ENCODE results near the gene PSRC1.
"Not testable (repeated sequence)": the region's sequence is repeated elsewhere in the genome, so short reads cannot be mapped to it uniquely, and the experiment has no call there.

Gene PSRC1

DNA sequence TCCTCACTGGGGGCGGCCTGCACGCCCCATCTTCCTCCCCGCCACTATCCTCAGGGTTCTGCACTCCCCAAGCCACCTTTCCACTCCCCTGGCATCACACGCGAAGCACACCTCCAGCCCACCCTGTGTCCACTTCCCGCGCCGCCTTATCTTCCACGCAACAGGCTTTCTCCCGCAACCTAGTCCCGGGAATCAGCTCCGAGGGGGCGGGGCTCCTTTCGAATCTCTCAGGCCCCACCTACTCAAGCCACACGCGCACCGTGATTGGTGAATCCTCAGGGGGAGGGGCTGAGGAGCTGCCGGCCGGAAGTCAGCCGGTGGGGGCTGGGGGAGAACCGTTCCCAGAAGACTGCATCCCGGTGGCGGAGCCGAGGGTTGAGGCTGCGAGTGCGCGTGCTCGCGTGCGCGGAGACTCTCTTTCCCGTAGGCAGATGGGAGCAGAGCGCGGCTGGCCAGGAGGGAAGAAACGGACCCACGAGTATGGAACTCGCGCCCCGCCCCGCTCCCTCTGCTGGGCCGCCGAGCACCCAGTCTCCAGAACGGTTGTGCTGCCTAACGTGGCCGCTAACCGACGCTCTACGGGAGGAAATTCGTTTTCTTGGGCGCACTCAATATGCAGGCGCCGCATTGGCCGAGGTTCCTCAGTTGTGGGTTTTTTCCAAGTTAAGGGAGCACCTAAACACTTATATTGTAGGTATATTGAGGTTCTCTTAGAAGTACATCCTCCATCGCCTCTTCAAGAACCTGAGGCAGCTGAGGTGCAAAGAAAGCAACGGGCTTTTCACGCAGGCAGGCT lies at the start of gene PSRC1:
PSRC1 (minus strand) TSS at position 194 of the 796 bp plus-strand sequence.
- H3K27ac Mint-ChIP-seq: peak within 1 kb of the TSS; percentile 86
- H3K4me3 Mint-ChIP-seq: peak within 1 kb of the TSS; percentile 100
- H3K36me3 Mint-ChIP-seq (ENCODE audit: low read depth): peaks cover 15% of the 10 kb centered on the region
- H3K27me3 Mint-ChIP-seq (ENCODE audit: low read depth): peaks cover 4% of the 10 kb centered on the region
- no peaks in the 10 kb centered on the region for H3K9me3 Mint-ChIP-seq
- peaks cover 27% of the 10 kb centered on the region for H3K4me1 Mint-ChIP-seq (ENCODE audit: low read depth)
- peak; percentile 89 for DNase-seq (ENCODE audit: low spot score)

DNA sequence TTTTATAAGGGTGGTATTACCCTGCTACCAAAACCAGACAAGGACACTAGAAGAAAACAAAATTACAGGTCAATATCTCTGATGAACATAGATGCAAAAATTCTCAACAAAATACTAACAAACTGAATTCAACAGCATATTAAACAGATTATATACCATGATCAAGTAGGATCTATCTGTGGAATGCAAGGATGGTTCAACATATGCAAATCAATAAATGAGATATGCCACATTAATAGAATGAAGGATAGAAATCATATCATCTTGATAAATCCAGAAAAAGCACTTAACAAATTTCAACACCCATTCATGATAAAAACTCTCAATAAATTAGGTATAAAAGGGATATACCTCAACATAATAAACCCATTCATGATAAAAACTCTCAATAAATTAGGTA lies 48.2 kb upstream of the PSRC1 start:
- H3K4me1 Mint-ChIP-seq (ENCODE audit: low read depth): no peaks in the 10 kb centered on the region
- peaks cover 29% of the 10 kb centered on the region for H3K9me3 Mint-ChIP-seq
- peaks cover 7% of the 10 kb centered on the region for H3K36me3 Mint-ChIP-seq (ENCODE audit: low read depth)
- no peak for DNase-seq (ENCODE audit: low spot score)
- peaks cover 14% of the 10 kb centered on the region for H3K27me3 Mint-ChIP-seq (ENCODE audit: low read depth)
- H3K4me3 Mint-ChIP-seq: no peak overlapping the region
- no peak overlapping the region for H3K27ac Mint-ChIP-seq

DNA sequence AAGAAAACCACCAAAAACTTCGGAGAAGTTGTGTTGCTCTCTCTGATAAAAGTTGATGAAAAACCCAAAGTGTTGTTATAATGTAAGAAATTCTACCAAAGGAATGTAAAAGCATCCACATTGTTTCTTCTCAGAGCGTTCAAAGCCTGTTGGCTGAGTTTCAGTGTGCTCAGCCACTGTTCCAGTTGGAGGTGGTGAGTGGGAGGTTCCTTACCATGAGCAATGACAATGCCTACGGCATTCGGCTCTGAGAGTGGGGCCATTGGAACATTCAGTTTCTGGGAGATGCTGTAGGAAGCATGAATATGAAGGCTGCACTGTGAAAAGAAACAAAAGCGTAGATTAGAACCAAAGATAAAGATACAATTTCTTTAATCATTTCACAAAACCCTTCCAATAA lies 44.3 kb upstream of the PSRC1 start:
- Mint-ChIP-seq H3K4me3 (no peak overlapping the region), H3K4me1 (ENCODE audit: low read depth) (no peaks in the 10 kb centered on the region), H3K36me3 (ENCODE audit: low read depth) (peaks cover 7% of the 10 kb centered on the region), H3K9me3 (peaks cover 25% of the 10 kb centered on the region), H3K27ac (no peak overlapping the region), H3K27me3 (ENCODE audit: low read depth) (peaks cover 16% of the 10 kb centered on the region)
- DNase-seq (ENCODE audit: low spot score): no peak

DNA sequence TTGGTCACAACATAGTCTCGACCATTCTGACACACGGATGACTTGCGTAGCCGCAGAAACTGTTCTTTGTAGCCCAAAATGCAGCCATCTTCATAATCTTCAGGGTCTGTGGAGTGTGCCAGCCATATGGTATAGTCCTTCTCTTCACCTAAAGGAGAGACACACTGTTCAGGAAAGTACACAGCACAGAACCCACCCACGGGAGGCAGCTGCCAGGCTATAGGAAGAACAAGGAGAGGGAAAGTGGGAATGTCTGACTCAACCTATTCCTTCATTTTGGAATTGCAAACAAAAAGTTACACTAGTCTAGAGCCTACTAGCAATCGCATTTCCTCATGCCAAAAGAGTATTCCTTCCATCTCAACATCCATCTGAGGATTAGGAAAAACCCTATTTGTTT lies 40.0 kb upstream of the PSRC1 start:
- H3K27ac Mint-ChIP-seq: no peak overlapping the region
- H3K4me1 Mint-ChIP-seq (ENCODE audit: low read depth): no peaks in the 10 kb centered on the region
- no peaks in the 10 kb centered on the region for H3K36me3 Mint-ChIP-seq (ENCODE audit: low read depth)
- H3K9me3 Mint-ChIP-seq: no peaks in the 10 kb centered on the region
- peaks cover 10% of the 10 kb centered on the region for H3K27me3 Mint-ChIP-seq (ENCODE audit: low read depth)
- no peak overlapping the region for H3K4me3 Mint-ChIP-seq
- DNase-seq (ENCODE audit: low spot score): no peak

DNA sequence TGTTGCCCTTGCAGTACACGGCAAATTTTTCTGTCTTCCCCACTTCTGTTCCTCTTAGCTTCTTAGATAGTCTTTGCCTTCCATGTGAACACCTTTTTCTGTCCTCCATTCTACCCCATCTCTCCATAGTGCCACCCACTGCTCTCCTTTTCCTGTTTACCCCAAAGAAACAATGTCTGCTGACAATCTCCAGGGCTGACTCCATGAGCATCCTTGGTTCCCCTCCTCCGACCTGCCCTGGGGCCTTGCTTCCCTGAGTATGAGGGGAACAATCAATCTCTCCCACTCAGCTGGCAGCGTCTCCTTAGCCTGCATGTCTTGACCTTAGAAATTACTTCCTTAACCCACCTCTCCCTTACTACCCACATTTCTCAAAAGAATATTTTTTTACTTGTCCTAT lies 36.2 kb upstream of the PSRC1 start:
- no peak for DNase-seq (ENCODE audit: low spot score)
- Mint-ChIP-seq H3K4me3 (no peak overlapping the region), H3K36me3 (ENCODE audit: low read depth) (no peaks in the 10 kb centered on the region), H3K27me3 (ENCODE audit: low read depth) (peaks cover 15% of the 10 kb centered on the region), H3K27ac (no peak overlapping the region), H3K4me1 (ENCODE audit: low read depth) (no peaks in the 10 kb centered on the region), H3K9me3 (no peaks in the 10 kb centered on the region)

DNA sequence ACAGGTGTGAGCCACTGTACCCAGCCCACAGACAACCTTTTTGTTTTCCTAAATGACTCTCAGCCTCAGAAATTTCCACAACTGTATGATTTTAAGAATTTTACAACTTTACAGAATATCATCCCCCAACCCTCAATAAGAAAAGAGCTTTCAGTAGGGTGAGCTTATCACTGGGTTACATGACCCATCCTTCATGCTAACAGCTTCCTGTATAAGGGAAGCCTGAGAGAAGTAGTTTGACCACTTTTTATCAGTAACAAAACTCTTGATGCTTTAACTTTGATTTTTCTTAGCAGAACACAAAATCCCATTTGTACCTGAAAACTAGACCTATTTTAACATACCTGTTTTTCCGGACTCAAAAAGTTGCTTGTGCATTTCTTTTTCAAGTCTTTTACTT lies 33.6 kb upstream of the PSRC1 start:
- Mint-ChIP-seq H3K4me1 (ENCODE audit: low read depth) (no peaks in the 10 kb centered on the region), H3K36me3 (ENCODE audit: low read depth) (no peaks in the 10 kb centered on the region), H3K9me3 (no peaks in the 10 kb centered on the region), H3K4me3 (no peak overlapping the region), H3K27ac (no peak overlapping the region), H3K27me3 (ENCODE audit: low read depth) (peaks cover 15% of the 10 kb centered on the region)
- no peak for DNase-seq (ENCODE audit: low spot score)

DNA sequence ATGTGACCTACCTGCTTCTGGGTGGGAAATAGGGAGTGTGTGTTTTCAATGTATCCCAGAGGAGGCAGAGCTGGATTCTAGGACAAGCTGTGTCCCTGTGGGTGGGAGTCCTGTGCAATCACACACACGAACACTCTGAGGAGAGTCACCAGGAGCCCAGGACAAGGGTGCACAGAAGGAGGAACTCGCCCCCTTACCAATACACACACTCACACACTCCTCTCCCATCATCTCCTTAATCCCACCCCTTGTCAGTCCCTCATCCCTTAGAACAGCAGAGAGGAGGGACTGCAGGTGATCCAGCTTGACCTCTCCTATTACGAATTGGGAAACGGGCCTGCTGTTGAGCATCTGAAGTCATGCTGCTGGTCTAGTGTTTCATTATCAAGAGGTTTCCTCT lies 32.3 kb upstream of the PSRC1 start:
- no peak overlapping the region for H3K4me3 Mint-ChIP-seq
- DNase-seq (ENCODE audit: low spot score): no peak
- H3K27ac Mint-ChIP-seq: no peak overlapping the region
- no peaks in the 10 kb centered on the region for H3K9me3 Mint-ChIP-seq
- H3K4me1 Mint-ChIP-seq (ENCODE audit: low read depth): no peaks in the 10 kb centered on the region
- H3K36me3 Mint-ChIP-seq (ENCODE audit: low read depth): no peaks in the 10 kb centered on the region
- peaks cover 12% of the 10 kb centered on the region for H3K27me3 Mint-ChIP-seq (ENCODE audit: low read depth)

DNA sequence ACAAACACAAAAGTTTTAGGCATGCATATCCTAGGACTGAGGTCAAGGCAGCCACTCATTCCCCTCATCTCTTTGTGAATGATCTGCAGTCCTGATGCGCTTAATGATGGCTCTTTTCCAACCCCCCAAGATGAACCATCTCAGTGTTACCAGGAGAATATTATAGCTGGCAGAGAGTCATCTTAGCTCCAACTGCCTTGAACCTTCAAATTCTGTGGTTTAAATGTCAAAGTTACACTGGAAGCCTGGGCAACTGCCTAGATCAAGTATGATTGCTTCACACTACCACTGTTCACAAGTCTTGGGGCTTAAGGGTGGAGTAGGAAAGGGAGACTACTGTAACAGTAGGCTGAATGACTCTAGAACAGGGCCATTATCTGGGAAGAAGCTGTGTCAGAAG lies 31.9 kb upstream of the PSRC1 start:
- Mint-ChIP-seq H3K27me3 (ENCODE audit: low read depth) (peaks cover 10% of the 10 kb centered on the region), H3K27ac (no peak overlapping the region), H3K4me1 (ENCODE audit: low read depth) (no peaks in the 10 kb centered on the region), H3K9me3 (no peaks in the 10 kb centered on the region), H3K4me3 (no peak overlapping the region), H3K36me3 (ENCODE audit: low read depth) (no peaks in the 10 kb centered on the region)
- DNase-seq (ENCODE audit: low spot score): no peak

DNA sequence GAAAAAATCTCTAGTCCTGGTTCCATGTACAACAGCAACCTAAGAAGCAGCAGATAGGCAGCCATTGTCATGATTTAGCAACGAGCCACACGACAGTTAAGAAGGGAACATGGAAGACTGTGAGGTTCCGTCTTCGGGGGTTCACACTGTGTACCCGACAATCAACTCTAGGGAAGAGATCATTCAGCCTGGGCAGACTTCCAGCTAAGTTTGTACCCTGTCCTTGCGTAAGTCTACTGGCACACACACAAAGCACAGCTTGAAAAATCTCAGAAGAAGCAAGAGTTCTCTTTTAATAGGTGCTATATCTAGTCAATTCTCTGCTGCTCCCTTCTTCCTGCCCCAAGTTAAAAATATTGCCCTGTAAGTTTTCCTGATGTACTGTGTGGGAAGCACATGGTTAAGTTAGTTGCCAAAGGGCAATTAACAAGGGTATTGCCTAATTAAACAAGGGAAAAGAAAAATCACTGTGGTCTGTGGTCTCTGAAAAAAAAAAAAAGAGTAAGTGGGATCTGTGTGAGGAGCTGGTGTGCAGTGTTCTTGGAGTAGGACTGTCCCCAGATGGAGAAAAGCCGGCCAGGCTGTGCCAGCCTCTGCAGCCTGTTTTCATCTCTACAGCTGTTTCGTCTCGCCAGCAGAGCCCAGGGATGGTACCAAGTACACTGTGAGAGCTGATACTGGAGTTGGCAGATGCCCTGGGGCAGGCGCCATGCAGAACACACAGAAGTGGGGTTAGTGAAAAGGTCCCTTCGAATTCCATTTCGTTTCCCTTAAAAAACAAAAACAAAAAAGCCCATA lies 30.2 kb upstream of the PSRC1 start:
- DNase-seq (ENCODE audit: low spot score): no peak
- Mint-ChIP-seq H3K9me3 (no peaks in the 10 kb centered on the region), H3K27me3 (ENCODE audit: low read depth) (peaks cover 17% of the 10 kb centered on the region), H3K4me1 (ENCODE audit: low read depth) (no peaks in the 10 kb centered on the region), H3K4me3 (no peak overlapping the region), H3K27ac (no peak overlapping the region), H3K36me3 (ENCODE audit: low read depth) (no peaks in the 10 kb centered on the region)

DNA sequence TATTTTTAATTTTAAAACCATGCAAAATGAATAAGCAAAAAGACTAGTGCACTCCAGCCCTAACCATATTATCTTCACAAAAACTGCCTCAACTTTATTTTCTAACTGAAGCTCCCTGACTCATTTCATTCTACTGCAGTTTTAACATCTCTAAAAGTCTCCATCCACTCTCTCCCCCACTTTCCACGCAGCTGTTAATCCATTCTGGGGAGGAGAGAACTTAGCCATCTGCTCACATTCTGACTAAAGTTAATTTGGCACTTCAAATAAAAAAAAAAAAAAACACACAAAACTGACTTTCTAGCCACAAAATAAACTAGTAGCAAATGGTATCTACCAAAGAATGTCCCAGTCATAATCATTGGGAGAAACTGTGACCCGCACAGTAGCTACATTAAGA lies 29.3 kb upstream of the PSRC1 start:
- H3K4me3 Mint-ChIP-seq: no peak overlapping the region
- peaks cover 17% of the 10 kb centered on the region for H3K27me3 Mint-ChIP-seq (ENCODE audit: low read depth)
- DNase-seq (ENCODE audit: low spot score): no peak

DNA sequence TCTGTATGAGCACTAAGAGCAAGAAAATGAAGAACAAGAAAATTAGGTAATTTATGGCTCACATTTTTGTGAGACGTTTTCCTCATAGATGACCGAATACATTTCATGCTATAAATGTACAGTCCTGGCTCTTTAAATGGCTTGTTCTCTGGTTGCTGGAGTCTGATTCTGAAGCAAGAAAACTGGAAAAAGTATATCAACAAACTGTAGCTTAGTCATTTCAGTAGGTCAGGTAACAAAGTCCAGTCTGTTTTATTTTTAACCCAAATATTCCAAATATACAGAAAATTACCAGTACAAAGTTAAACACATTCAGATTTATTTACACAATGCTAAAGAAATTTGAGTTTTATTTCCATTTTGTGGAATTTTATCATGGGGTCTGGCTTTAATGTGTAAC lies 26.4 kb upstream of the PSRC1 start:
- H3K4me3 Mint-ChIP-seq: no peak overlapping the region
- H3K27ac Mint-ChIP-seq: no peak overlapping the region
- no peaks in the 10 kb centered on the region for H3K9me3 Mint-ChIP-seq
- no peaks in the 10 kb centered on the region for H3K36me3 Mint-ChIP-seq (ENCODE audit: low read depth)
- DNase-seq (ENCODE audit: low spot score): no peak
- no peaks in the 10 kb centered on the region for H3K4me1 Mint-ChIP-seq (ENCODE audit: low read depth)
- H3K27me3 Mint-ChIP-seq (ENCODE audit: low read depth): peaks cover 14% of the 10 kb centered on the region

More for the DNA sequence above, 29.3 kb upstream of the PSRC1 start:
- no peak overlapping the region for H3K27ac Mint-ChIP-seq
- no peaks in the 10 kb centered on the region for H3K9me3 Mint-ChIP-seq
- no peaks in the 10 kb centered on the region for H3K4me1 Mint-ChIP-seq (ENCODE audit: low read depth)
- H3K36me3 Mint-ChIP-seq (ENCODE audit: low read depth): no peaks in the 10 kb centered on the region

DNA sequence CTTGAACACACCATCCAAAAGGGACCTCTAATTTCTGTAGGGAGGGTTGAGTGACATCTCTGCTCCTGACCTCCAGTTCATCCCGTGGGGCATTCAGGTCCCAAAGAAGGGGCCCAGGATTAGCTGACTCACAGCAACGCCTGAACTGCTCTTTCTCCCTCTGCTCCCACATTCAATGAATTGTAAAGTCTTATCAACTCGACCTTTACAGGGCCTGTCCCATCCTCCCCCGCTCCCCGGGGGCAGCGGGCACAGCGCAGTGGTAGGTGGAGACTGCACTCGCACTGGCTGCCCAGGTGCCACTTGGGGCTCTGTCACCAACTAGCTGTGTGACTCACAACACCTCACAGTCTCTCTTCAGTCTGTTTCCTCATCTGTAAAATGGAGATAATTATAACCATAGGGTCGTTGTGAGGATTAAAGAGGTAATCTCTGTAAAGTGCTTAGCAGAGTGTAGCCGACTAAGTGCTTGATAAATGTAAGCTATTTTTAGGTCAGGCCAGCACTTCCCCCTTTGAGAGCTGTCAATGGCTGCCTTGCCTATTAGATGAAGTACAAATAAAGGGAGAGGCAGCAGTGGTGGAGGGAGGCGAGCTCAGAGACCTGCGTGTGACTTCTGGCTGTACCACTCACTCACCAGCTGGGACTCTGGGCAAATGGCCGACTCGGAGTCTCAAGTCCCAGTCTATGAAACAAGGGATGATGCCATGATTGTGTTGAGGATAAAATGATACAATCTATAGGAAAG lies 24.5 kb upstream of the PSRC1 start:
- Mint-ChIP-seq H3K4me1 (ENCODE audit: low read depth) (no peaks in the 10 kb centered on the region), H3K9me3 (no peaks in the 10 kb centered on the region), H3K36me3 (ENCODE audit: low read depth) (no peaks in the 10 kb centered on the region), H3K27me3 (ENCODE audit: low read depth) (peaks cover 12% of the 10 kb centered on the region), H3K27ac (no peak overlapping the region), H3K4me3 (no peak overlapping the region)
- no peak for DNase-seq (ENCODE audit: low spot score)

DNA sequence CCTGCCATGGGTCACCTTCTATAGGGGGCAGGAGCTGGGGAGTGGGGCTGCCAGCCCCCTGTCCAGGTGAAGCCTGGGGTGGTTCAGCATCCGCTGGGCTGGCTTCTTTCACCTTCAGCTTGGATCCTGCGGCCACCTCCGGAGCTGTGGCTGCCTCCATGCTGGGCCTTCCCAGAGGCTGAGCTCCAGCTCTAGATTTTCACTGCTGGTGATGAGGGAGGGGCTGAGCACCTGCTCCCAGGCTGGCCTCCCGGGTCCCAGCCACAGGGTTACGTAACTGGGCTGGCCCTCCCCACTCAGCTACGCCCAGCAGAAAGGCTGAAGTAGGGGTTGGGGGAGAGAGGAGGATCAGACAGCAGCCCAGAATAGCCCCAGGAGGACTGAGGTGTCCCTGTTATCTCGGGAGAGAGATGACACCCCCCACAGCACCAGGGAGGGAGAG lies 23.9 kb upstream of the PSRC1 start, which contains the start of gene MYBPHL:
MYBPHL (minus strand) TSS at position 180 of the 442 bp plus-strand sequence; CDS start at position 160, 20 bp downstream.
- H3K4me1 Mint-ChIP-seq (ENCODE audit: low read depth): no peaks in the 10 kb centered on the region
- no peaks in the 10 kb centered on the region for H3K9me3 Mint-ChIP-seq
- DNase-seq (ENCODE audit: low spot score): no peak
- no peak within 1 kb of the TSS for H3K4me3 Mint-ChIP-seq
- no peak within 1 kb of the TSS for H3K27ac Mint-ChIP-seq
- H3K36me3 Mint-ChIP-seq (ENCODE audit: low read depth): no peaks in the 10 kb centered on the region
- peaks cover 12% of the 10 kb centered on the region for H3K27me3 Mint-ChIP-seq (ENCODE audit: low read depth)

DNA sequence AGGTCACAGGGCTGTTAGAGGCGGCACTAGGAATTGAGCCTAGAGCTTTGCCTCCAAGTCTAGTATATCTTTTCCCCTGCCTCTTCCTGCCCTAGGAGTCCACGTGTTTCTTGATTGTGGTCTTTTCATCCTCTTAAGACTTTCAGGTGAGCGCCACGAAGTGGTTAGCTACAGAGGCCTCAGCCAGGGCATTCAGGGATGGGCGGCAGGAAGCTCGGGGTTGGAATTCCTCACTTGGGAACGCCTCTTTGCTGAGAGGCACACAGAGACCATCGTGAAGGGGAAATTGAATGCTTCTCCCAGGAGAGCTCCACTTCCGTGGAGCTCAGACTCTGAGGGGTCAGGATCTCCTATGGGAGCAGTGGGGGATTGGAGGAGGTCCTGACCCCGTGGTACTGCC lies 23.0 kb upstream of the PSRC1 start:
- H3K4me1 Mint-ChIP-seq (ENCODE audit: low read depth); H3K27ac Mint-ChIP-seq; H3K4me3 Mint-ChIP-seq; H3K9me3 Mint-ChIP-seq; H3K36me3 Mint-ChIP-seq (ENCODE audit: low read depth); DNase-seq (ENCODE audit: low spot score): not testable (repeated sequence)
- H3K27me3 Mint-ChIP-seq (ENCODE audit: low read depth): peaks cover 10% of the 10 kb centered on the region
